Activated CD4-positive, alpha-beta T cell treated with anti-CD3 and anti-CD28 coated beads, Interleukin-2, amount 50 U/mL, for 48 hours (primary cell): ENCODE results near the gene PPP1R12B.
"Not testable (repeated sequence)": the region's sequence is repeated elsewhere in the genome, so short reads cannot be mapped to it uniquely, and the experiment has no call there.

Experiments used
- DNase-seq, 2 experiments: peaks; one replicate each; pipeline ENCODE4 v3.0.0-alpha.2; 2020

PPP1R12B gene

DNA sequence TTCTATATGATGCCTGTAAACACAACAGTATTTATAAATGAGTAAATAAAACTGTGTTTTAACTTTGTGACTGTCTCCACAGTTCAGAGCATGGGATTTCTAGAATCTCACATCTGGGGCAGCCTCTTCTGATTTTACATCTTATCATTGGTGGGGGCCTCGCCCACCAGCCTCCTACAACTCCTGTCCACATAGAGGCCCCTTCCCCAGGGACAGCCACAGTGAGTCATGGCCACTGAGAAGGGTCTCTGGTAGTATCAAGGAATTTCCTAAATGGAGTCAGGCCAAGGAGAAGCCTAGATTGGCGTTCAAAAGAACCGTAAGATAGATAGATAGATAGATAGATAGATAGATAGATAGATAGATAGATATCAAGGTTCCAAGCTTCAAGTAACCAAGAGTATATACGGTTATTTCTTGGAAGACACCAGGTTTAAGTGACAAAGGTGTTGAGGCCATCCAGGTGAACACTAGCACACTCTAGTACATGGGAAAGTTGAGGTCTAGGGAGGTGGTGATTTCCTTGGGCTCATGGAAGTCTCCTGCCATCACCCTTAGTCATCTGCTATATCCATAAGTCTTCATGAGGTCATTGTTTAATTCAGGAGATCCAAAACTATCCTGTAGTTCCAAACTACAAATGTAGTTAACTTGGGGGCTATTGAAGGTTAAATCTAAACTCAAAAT, 240.1 kb downstream of the PPP1R12B start:
- DNase-seq: no peak

DNA sequence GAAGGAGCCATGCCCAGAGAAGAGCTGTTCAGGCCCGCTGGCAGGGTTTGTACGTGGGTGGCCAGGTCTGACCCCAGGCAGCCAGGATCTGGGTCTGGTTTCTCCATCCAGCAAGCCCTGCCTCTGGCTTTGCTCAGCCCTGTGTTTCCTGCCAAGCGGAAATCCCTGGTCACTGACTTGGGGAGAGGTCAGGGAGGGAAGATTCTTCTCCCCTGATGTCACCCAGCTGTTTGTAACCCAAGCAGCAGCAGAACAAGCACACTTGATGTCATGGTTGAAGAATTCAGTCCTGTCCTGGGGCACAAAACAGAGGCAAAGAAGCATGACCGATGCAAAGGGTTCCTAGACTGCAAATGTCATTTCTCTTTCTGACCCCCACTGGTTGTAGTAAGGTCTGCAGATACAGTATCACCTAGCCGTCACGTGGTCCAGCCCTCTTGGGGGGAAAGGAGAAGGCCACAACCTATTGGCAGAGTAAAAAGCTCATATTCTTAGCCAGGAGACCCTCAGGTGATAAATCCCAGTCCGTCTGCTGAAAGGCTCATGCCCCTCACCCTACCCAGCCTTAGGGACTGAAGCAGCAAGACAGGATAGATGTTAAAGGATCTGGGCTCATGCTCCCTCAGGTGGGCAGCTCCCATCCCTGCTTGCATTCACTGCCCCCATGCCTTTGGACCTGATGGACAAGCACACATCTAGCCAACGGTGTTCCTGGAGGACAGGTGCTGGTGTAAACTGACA, 240.9 kb downstream of the PPP1R12B start:
- no peak for DNase-seq

DNA sequence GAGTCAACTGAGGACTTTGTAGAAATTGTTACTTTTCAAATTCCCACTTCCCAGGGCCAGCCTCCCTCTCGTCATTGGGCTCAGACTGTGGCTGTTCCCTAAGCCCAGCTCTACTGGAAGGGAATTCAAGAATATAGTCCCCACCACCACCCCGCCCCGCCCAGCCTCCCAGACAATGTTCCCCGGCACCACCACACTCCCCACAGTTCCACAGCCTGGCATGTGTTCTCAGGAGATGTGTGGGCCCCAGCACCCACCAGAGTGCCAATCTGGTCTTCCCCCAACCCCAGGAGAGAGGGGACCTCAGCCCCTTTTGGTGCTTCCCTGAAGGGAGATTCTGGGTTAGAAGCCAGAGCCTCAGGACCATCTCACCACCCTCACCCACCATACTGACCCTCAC, 241.6 kb downstream of the PPP1R12B start:
- DNase-seq: no peak

DNA sequence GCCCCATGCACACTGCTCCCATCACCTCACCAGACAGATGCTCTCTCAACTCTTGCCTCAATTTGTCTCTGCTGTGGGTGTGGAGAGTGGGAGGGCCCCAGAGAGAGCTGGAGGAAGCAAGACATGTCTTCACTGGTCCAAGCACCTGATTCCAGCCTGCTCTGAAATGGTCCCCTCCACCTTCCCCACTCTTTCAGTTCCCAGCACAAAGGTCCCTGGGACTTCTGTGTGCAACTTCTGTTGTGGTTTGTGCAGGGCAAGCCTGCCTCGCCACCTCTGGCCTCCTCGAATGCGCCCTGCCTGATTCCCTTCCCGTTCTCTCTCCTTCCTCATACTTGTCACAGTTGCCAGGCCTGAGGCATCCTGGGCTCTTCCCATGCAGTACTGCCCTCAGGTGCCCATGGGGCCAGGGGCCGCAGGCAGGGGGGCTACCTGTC, 242.5 kb downstream of the PPP1R12B start:
- no peak for DNase-seq

DNA sequence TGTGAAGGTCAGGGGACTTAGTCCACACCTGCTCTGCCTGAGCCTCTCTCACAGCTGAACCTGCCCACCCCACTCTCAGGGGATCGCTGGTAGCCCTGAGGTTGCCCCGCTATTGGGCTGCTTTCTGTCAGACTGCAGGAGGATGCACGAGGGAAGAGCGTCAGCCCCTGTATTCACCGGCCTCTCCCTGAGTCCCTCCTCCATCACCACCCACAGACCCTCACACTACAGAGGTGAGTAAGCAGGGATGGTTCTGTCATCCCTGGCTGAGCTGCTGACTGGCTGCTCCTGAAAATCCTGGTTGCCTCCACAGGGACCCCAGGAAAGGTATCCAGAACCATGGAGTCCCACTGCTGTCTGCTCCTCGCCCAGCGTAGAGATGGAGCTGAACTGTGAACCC, 243.0 kb downstream of the PPP1R12B start:
- DNase-seq: no peak

DNA sequence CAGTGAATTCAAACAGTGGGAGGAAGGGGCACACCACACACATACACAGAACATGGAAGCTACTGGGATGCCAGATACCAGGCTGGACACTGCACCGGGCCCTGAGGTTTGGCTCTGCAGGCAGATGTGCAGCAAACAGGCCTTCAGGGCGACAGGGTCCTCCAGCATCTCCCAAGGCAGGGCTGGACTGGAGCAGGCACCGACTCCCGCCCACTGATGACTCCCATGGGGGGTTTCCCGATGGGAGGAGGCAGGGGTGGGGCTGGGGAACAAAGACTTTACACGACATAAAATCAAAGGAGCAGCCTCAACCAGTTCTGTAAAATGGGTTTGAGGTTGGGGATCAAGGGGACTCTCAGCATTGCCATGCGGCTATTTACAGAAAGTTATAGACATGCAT, 243.6 kb downstream of the PPP1R12B start:
- no peak for DNase-seq

DNA sequence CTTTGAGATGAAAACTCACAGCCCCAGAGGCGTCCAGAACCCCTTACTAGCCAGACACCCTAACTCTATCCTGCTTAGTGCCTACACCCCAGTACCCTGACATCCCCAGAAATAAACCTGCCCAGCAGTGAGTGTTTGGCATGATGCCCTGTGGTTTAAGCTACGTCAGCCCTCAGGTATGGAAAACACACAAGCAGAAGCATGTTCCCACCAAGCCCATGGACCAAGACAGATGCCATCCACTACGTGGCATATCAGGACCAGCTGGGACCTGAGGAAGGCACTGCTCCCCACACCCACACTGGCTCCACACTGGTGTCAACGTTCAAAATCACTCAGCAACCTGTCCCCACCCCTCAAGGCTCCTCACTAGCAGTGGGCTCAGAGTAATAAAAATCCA, 245.3 kb downstream of the PPP1R12B start:
- DNase-seq: no peak

DNA sequence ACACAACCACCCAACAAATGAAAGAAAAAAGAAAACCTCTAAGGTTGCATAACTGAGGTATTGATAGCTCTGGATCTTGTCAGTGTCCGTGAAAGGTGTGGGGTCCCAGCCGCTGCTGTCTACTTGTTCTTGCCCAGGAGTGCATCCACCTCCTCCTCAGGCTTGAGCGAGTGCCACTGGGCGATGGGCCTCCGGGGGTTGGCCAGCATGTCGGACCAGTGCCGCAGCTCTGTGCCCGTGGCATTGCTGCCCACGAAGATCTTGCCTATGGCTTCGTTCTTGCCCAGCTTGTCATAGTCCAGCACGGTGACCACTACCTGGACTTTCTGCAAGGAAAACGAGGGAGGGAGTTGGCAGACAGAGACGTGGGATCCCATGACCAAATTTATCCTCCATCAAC, 248.1 kb downstream of the PPP1R12B start:
- no peak for DNase-seq

DNA sequence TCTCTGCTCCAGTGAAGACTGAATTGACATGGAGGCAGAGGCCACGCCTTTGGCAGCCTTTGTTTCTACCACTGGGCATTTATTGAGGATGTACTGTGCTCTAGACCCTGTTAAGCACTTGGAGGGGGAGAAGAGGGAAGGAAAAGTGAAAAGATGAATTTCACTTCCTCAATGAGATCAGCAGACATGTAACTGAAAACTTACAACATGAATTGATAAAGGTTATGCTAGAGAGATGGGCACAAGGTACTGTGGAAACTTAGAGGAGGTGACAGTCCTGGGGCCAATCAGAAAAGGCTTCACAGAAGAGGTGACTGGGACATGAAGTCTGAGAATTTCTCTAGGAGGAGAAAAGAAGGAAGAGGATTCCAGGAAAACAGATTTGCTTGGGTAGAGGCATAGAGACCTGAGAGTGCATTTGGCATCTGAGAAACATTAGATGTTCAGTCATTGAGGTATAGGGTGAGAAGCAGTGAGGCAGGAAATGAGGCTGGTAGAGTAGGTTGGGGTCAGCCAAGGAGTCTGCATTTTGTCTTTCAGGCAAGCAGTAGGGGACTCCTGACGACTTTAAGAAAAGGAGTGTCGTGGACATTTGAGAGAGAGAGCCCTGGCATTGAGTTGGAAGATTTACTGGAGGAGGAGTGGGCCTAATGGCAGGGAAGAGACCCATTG, 248.7 kb downstream of the PPP1R12B start:
- no peak for DNase-seq

DNA sequence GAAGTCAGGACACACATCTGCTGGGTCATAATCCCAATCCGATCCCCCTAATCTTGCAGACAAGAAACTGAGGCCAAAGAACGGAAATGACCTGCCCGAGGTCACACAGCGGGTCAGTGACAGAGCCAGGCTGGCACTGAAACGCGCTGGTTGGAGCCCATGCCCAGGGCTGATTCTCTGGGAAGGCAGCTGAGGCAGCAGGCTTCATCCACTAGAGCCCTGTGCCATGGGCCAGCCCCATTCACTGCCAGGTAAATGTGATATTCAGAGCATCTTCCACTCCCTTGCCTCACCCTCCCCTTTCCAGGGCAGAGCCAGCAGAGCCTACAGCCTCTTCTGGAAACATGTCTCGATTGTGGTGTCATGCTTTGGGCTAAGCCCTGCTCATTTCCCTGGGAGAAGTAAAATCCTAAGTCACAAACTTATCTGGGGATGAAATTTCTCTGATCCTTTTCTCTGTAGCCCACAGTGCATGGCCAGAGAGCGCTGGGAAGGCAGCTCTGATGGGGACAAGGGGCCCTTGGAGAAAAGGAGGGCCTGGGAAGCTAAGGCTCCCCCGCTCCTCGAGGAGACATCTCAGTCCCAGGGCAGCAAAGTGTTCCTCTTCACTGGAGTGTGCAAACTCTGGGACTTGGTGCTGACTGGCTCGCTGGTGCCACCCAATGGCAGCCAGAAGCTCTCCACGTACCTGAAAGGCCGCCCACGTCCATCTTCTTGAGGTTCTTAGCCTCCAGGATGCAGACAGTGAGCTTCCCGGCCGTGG, 251.4 kb downstream of the PPP1R12B start:
- peak; percentile 41 to 51 for DNase-seq

DNA sequence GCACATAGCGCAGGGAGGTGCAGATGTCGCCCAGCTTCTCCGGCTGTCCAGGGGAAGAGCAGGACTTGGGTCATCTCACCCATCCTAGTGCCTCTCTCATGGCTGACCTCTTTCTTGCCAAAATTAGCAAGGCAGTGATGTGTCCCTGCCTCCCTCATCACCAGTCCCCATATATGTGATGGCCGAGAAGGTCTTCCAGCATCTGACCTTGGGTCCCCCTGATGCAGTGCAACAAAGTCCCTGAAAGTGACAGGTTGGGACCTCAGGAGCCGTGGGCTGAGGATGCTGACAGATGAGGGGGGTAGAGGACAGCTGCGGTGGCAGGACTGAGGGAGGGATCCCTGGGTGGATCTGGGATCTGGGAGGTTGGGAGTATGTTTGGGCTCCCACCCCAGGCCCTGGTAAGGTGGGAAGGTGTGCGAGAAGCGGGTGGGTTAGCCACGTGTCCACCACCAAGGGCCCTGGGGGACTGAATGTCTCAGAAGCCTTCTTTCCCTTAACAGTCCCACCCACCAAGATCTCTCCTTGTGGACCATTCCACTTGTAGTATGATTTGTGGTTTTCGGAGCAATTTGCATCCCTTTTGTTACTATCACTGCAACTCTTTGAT, 252.0 kb downstream of the PPP1R12B start:
- no peak for DNase-seq

DNA sequence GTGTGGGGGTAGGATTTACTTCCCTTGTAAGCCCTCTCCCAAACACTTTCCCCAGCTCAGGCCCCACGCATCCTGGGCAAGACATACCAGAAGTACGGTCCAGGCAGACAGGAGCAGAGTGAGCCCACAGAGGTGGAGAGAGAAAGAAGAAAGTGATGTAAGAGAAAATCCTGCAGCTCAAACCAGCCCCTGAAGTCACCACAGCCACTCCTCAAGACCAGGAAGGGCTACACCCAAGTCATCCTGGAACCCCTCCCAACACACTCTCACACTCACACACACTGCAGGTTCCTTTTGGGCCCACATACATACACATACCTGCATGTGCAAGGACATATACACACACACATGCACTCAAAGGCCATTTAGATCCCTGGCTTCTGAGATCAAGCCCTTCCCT, 254.9 kb downstream of the PPP1R12B start:
- DNase-seq: no peak

DNA sequence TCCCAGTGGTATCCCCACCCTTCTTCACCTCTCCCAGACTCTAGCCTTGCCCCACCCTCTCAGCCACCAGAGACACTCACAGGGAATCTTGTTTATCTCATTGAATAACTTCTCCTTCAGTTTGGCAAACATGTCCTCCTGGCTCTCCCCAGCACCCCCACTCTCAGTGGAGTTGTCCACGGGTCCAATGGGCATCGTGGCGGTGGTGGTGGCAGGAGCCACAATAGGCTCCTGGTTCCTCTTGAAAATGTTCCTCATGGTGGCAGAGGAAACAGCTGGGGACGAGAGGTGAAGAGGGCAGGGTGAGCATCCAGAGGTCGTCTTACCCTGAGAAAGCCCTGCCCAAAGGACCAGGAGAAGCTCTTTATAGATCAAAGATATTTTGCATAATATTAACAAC, 257.0 kb downstream of the PPP1R12B start:
- no peak for DNase-seq

DNA sequence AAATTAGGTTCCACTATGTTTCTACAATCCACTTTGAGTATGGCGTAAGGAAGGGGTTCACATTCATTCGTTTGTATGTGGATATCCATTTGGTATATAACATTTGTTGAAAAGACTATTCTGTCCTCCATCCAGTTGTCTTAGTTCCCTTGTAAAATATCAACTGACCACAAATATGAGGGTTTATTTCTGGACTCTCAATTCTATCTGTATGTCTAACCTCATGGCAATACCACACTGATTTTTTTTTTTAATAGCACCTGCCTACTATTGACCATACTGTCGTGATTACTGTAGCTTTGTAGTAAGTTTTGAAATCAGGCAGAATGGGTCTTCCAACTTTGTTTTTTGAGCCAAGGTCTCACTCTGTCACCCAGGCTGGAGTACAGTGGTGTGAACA, 263.5 kb downstream of the PPP1R12B start:
- DNase-seq: not testable (repeated sequence)

DNA sequence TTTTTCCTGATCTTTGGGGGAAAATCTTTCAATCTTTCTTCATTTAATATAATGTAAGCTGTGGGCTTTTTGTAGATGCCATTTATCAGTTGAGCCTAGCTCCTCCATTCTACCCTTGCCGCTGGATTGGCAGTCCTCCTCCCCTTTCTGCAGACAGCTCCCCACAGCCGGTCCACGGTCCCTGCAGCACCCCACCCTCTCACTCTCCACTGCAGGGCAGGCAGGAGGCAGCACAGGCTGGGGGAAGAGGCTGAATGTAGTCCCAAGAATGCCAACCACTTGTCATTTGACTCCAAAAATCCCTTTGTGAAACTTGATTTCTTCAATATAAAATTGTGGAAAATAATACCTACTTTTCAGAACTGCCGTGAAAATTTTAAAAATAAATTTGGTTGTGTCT, 265.1 kb downstream of the PPP1R12B start:
- no peak for DNase-seq

DNA sequence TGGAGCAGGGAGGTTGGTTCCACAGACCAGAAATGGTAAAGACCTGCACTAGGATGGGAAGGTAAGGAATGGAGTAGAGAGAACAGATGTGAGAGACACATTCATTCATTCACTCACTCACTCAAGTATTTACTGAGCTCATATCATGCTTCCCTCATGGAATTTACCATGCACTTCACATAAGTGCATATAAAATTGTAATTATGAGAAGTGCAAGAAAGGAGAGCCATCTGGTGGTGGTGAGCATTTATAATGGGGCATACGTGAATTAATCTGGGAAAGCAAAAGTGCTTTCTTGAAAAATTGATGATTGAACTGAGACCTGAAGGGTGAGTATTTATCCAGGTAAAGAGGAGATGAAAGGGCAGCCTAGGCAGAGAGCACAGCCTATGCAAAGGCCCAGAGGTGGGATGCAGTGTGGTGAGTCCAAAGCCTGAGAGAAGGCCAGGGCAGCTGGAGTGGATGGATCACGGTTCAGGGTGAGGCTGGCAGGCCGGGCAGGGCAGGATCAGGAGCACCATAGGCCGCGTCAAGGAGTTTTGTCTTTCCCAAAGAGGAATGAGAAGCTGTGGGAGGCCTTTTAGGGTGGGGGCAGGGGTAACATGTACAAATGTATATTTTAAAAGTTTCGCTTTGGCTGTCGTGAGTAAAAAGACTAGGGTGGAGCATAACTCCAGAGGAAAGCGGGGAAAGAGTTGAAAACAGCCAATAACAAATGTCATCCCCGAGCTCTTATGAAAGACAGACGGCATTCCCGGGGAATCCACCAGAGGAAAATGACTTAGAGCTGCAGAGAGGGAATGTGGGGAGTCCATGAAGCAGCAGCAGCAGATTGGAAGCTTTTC, 266.1 kb downstream of the PPP1R12B start:
- not testable (repeated sequence) for DNase-seq

DNA sequence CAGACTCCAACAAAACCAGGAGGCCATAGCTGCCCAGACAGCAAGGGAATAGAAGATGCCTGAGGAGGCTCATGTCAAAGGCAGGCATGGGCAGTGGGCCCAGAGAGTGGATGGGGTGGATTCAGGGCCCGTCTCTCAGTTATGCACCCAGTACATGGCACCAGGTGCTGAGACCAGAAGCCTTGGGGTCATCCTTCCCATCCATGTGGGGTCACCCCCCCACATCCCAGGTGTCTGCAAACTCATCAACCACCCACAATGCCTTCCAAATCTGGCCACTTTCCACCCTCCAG, 266.7 kb downstream of the PPP1R12B start:
- DNase-seq: not testable (repeated sequence)

DNA sequence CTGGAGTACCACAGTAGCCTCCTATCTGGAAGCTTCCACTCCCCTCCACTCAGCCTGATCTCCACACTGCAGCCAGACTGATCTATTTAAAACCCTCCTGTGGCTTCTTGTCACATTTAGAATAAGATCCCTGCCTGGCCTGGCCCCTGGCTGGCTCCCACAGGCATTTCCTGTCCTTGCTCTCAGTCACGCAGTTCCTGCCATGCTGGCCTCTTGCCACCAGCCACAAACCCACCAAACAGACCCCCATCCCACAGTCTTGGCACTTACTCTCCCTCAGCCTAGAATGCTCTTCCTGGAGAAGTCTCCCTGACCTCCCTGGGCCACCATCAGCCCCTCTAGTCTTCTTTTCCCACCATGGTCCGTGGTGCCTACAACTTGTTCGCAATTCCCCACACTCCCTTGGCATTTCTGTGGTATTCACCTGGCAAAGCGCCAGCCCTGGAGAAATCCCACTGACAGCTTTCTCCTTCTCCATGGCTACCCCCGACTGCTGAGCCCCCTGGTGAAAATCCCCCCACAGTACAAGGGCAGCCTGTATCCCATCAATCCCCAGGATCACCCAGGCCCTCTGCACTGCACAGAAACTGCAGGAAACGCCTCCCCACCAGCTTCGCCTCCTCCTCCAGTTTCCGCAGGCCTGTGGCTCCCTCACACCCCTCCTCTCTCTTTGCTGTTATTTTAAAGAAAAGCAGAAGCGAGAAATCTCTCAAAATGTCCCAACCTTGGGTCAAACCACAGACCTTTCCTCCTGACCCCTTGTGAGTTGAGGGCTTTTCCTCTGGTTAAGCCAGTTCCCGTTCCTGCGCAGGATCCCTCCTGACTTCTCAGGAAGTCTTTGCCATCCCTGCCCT, 267.2 kb downstream of the PPP1R12B start:
- no peak for DNase-seq

DNA sequence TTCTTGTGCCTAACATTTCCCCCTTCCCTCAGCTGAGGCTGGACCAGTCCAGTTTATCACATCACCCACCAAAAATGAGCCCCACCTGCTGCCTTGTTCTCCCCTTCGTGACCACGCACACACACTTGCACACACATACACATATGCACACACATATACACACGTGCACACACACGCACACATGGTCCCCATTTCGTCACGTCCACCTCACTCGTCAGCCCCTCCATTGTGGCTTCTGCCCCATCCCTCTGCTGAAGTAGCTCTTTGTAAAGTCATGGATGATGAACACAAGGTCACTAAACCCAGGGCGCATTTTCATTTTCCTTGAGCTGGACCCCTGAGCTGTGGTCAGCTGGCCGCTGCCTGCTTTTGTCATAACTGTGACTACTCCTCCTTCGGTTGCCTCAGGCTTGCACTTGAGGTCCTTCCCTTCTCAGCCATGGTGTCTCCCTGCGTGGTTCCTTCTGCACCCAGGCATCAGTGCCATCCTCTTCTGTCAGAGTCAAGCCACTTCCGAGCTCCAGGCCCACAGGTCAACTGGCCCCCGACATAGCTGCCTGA, 267.9 kb downstream of the PPP1R12B start:
- DNase-seq: no peak

DNA sequence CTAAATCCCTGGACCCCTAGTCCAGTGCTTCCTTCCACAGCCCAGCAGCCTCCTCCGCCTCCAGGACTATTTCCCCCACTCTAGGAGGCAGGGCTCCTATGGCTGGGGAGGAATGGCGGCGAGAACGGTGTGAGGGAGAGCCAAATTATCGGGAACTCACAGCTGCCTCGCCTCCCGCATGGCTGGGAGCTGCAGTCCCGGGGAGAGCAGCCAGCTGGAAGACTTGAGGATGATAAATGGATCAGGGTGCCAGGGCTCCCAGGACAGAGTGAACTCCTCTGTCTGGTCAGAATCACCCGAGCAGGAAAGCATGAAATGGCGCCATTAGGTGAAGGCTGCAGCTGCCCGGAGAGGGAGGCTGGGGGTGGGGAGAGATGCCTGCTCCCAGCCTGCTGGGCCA, 270.5 kb downstream of the PPP1R12B start:
- DNase-seq: not testable (repeated sequence)

DNA sequence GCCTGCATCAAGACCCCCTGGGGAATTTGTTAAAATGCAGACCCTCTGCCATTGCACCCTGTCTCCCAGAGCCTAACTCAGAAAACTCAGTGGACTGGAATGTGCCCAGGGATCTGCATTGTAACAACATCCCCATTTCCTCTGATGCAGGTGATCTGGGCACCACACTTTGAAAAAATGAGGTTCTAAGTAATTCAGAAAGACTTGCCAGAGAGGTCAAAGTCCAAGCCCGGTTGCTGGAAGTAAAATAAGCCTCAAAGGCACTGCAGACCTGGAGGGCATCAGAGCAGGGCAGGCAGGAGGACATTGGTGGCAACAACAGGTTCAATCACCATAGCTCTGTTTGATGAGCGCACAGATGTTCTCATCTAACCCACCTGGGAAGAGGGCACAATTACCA, 271.0 kb downstream of the PPP1R12B start:
- DNase-seq: no peak
